NCI-H1105 treated with DMSO at 0.1 percent for 48 hours (cell line): Measurements from ENCODE around the gene CTXN1.
A peak's percentile ranks its signal among the peaks of the same experiment; 100 is the strongest.
"Not testable (repeated sequence)": the region's sequence is repeated elsewhere in the genome, so short reads cannot be mapped to it uniquely, and the experiment has no call there.

Experiments used
- DNase-seq: peaks from one replicate; lab custom pipeline; 2025; lab: John Stamatoyannopoulos, UW

CTXN1 gene

GRCh38 chr19:7944177-7944761 lies 18.3 kb upstream of the CTXN1 start:
- DNase-seq: peak; percentile 90

- peak; percentile 99 for DNase-seq
Observed at GRCh38 chr19:7943444-7944176, 17.7 kb upstream of the CTXN1 start, which contains the start of gene TIMM44. TSS of gene TIMM44 (minus strand) at chr19:7943666. CDS start at chr19:7943651, 15 bp downstream.

GRCh38 chr19:7942981-7943443 lies 17.1 kb upstream of the CTXN1 start:
- peak; percentile 32 for DNase-seq

- DNase-seq: no peak
Observed at GRCh38 chr19:7941895-7942596, 16.1 kb upstream of the CTXN1 start.

GRCh38 chr19:7940841-7941240 lies 14.9 kb upstream of the CTXN1 start:
- no peak for DNase-seq

GRCh38 chr19:7934766-7935165 lies 8.8 kb upstream of the CTXN1 start:
- no peak for DNase-seq

- no peak for DNase-seq
Observed at GRCh38 chr19:7933828-7934725, 8.1 kb upstream of the CTXN1 start.

- no peak for DNase-seq
Observed at GRCh38 chr19:7933411-7933810, 7.5 kb upstream of the CTXN1 start.

- DNase-seq: no peak
Observed at GRCh38 chr19:7932930-7933300, 7.0 kb upstream of the CTXN1 start.

- DNase-seq: no peak
Observed at GRCh38 chr19:7932276-7932929, 6.5 kb upstream of the CTXN1 start.

GRCh38 chr19:7931221-7932061 lies 5.5 kb upstream of the CTXN1 start:
- no peak for DNase-seq

- no peak for DNase-seq
Observed at GRCh38 chr19:7930765-7931164, 4.8 kb upstream of the CTXN1 start.

GRCh38 chr19:7930030-7930429 lies 4.1 kb upstream of the CTXN1 start:
- DNase-seq: not testable (repeated sequence)

GRCh38 chr19:7928741-7929701 lies 3.1 kb upstream of the CTXN1 start:
- peak; percentile 22 for DNase-seq

- DNase-seq: no peak
Observed at GRCh38 chr19:7928334-7928706, 2.4 kb upstream of the CTXN1 start.

- no peak for DNase-seq
Observed at GRCh38 chr19:7927605-7928333, 1.8 kb upstream of the CTXN1 start.

GRCh38 chr19:7926727-7927604 lies 1.0 kb upstream of the CTXN1 start:
- no peak for DNase-seq
